ENCODE results near the gene AQP10. TPM values are rescaled to one million over a fixed set of nuclear protein-coding genes. Genes with fewer than 3 reads are reported as not detected.

The AQP10 gene
- polyA plus RNA-seq (0.85 to 1.8 TPM (median 1.2 TPM) in 3 replicates), polyA minus RNA-seq (0.39 to 1.3 TPM (median 1.2 TPM) in 3 replicates)
- not detected for polyA plus RNA-seq (2011; ENCODE audit: low read depth)
- 0.50 and 0.97 TPM in 2 replicates for polyA plus RNA-seq (2011; cell fraction: cytosol; rRNA removed)
- polyA plus RNA-seq (2011; cell fraction: nucleus; rRNA removed) = 0.92 and 1.2 TPM in 2 replicates
- polyA plus RNA-seq (2012; ENCODE audit: low replicate concordance) = 0.37 and 0.71 TPM in 2 replicates
- not detected for polyA minus RNA-seq (2011; cell fraction: cytosol; rRNA and poly(A)+ RNA removed)
- 0.74 and 0.93 TPM in 2 replicates for polyA minus RNA-seq (2011; cell fraction: nucleus; rRNA and poly(A)+ RNA removed)

DNA sequence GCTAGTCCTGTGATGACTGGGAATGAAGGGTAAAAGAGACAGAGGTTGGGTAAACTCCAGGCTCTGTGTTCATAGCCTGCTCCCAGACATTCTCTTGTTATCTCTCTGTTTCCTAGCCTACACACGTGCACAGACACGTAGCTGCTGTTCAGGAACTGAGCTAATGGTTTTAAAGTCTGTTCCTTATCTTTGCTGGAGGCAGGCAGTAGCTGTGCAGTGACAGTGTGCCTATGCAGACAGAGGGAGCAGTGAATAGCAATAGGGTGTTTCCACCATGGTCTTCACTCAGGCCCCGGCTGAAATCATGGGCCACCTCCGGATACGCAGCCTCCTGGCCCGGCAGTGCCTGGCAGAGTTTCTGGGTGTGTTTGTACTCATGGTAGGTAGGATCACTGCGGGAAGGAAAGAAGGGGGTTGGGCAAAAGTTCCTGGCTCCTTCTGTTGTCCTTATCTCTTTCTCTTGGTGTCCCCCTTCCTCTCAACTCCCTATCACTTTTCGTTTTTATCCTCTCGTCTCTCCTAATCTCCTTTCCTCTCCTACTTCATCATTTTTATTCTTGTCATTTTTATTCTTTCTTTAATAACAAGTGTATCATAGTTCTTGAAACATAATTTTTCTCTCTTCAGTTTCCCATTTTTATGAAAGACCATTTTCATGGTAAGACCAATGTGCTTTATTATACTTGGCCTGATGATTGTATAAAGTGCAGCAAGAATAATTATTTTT, at the start of gene AQP10:
TSS of gene AQP10 (plus strand) at position 212 of the 727 bp plus-strand sequence. CDS start at position 275, 63 bp downstream.
- peaks cover 12% of the 10 kb centered on the region for H3K4me1 ChIP-seq (ENCODE audit: control insufficient read depth, extremely low read depth, insufficient read depth, low read length)
- no peaks in the 10 kb centered on the region for H3K27me3 ChIP-seq (ENCODE audit: control insufficient read depth, extremely low read depth, insufficient read depth, low read length)
- peak within 1 kb of the TSS in 2 of 3 experiments; percentile 25 to 43 for H3K4me3 ChIP-seq (ENCODE audit: control insufficient read depth in 2 of 3, extremely low read depth in 1 of 3, insufficient read depth in 2 of 3, low read depth in 1 of 3, low read length in 3 of 3)
- FAIRE-seq (peak; percentile 86), DNase-seq (ENCODE audit: low read depth, low spot score) (no peak)
- H4K20me1 ChIP-seq (ENCODE audit: control insufficient read depth, extremely low read depth, insufficient read depth, low read length) = no peaks in the 10 kb centered on the region
- dilution Hi-C loops (cut with MboI; ENCODE audit: extremely low pct_ligation_motif_present, low sequenced_read_pairs) = no loop called here
- TF ChIP-seq EZH2 (IDR thresholded peaks at IDR 0.05; ENCODE audit: low read length) (no peak), CTCF (optimal IDR thresholded peaks at IDR 0.05 in 1 of 3, IDR thresholded peaks at IDR 0.05 in 1 of 3, conservative IDR thresholded peaks at IDR 0.05 in 1 of 3; ENCODE audit: extremely low read depth in 1 of 3, insufficient read depth in 2 of 3, low read length in 3 of 3) (no peak)
- no peaks in the 10 kb centered on the region for H3K79me2 ChIP-seq (ENCODE audit: control insufficient read depth, insufficient read depth, low read length)
- no peaks in the 10 kb centered on the region for H3K9me1 ChIP-seq (ENCODE audit: control insufficient read depth, extremely low read depth, insufficient read depth, low read length)
- H3K9me3 ChIP-seq (ENCODE audit: control insufficient read depth, low read depth, low read length) = no peaks in the 10 kb centered on the region
- peak within 1 kb of the TSS; percentile 76 for H3K4me2 ChIP-seq (ENCODE audit: control insufficient read depth, extremely low read depth, insufficient read depth, low read depth, low read length)
- H2AFZ ChIP-seq (ENCODE audit: control insufficient read depth, low read length) = peak within 1 kb of the TSS; percentile 85
- H3K9ac ChIP-seq (ENCODE audit: control insufficient read depth, extremely low read depth, insufficient read depth, low read length) = peak within 1 kb of the TSS; percentile 37
- no peaks in the 10 kb centered on the region for H3K36me3 ChIP-seq (ENCODE audit: control insufficient read depth in 2 of 2, extremely low read depth in 1 of 2, insufficient read depth in 2 of 2, low read length in 2 of 2)
- H3K27ac ChIP-seq (ENCODE audit: control insufficient read depth, insufficient read depth, low read length) = peak within 1 kb of the TSS; percentile 40

GRCh38 chr1:154272217-154272998, 48.5 kb upstream of the AQP10 start, which contains the start of gene HAX1:
TSS of gene HAX1 (plus strand) at chr1:154272629. CDS start at chr1:154272724, 95 bp downstream.
- H3K9me1 ChIP-seq (ENCODE audit: control insufficient read depth, extremely low read depth, insufficient read depth, low read length) = no peaks in the 10 kb centered on the region
- DNase-seq (ENCODE audit: low read depth, low spot score) = peak; percentile 82
- H3K4me1 ChIP-seq (ENCODE audit: control insufficient read depth, extremely low read depth, insufficient read depth, low read length) = peaks cover 4% of the 10 kb centered on the region
- no peaks in the 10 kb centered on the region for H3K9me3 ChIP-seq (ENCODE audit: control insufficient read depth, low read depth, low read length)
- dilution Hi-C loops (cut with MboI; ENCODE audit: extremely low pct_ligation_motif_present, low sequenced_read_pairs) = no loop called here
- peaks cover 12% of the 10 kb centered on the region for H3K79me2 ChIP-seq (ENCODE audit: control insufficient read depth, insufficient read depth, low read length)
- peak; percentile 95 for FAIRE-seq
- peaks cover 11 to 20% of the 10 kb centered on the region in 2 experiments for H3K36me3 ChIP-seq (ENCODE audit: control insufficient read depth in 2 of 2, extremely low read depth in 1 of 2, insufficient read depth in 2 of 2, low read length in 2 of 2)
- H3K4me3 ChIP-seq (ENCODE audit: control insufficient read depth in 2 of 3, extremely low read depth in 1 of 3, insufficient read depth in 2 of 3, low read depth in 1 of 3, low read length in 3 of 3) = peak within 1 kb of the TSS; percentile 82 to 100 (median 95)
- H3K27ac ChIP-seq (ENCODE audit: control insufficient read depth, insufficient read depth, low read length) = peak within 1 kb of the TSS; percentile 91
- no peaks in the 10 kb centered on the region for H3K27me3 ChIP-seq (ENCODE audit: control insufficient read depth, extremely low read depth, insufficient read depth, low read length)
- peak within 1 kb of the TSS; percentile 89 for H3K4me2 ChIP-seq (ENCODE audit: control insufficient read depth, extremely low read depth, insufficient read depth, low read depth, low read length)
- peak within 1 kb of the TSS; percentile 96 for H3K9ac ChIP-seq (ENCODE audit: control insufficient read depth, extremely low read depth, insufficient read depth, low read length)
- H2AFZ ChIP-seq (ENCODE audit: control insufficient read depth, low read length) = peak within 1 kb of the TSS; percentile 92
- TF ChIP-seq CTCF (optimal IDR thresholded peaks at IDR 0.05 in 1 of 3, IDR thresholded peaks at IDR 0.05 in 1 of 3, conservative IDR thresholded peaks at IDR 0.05 in 1 of 3; ENCODE audit: extremely low read depth in 1 of 3, insufficient read depth in 2 of 3, low read length in 3 of 3) (peak; percentile 70 to 81 (median 77)), EZH2 (IDR thresholded peaks at IDR 0.05; ENCODE audit: low read length) (no peak)
- H4K20me1 ChIP-seq (ENCODE audit: control insufficient read depth, extremely low read depth, insufficient read depth, low read length) = no peaks in the 10 kb centered on the region

Measured in keratinocyte (primary cell).